Measurements from ENCODE around the gene AQP11. TPM values are rescaled to one million over a fixed set of nuclear protein-coding genes. Genes with fewer than 3 reads are reported as not detected.

AQP11 gene
- total RNA-seq, 1 donor from 2014 or later, result 4.9 TPM

GRCh38 chr11:77654770-77655434 is 65.1 kb downstream of the AQP11 start:
- FAIRE-seq (no peak), DNase-seq (ENCODE audit: low spot score in 2 of 2) (no peak)

GRCh38 chr11:77656362-77656761 is 66.6 kb downstream of the AQP11 start:
- DNase-seq (ENCODE audit: low spot score in 2 of 2), result no peak
- no peak for FAIRE-seq

GRCh38 chr11:77658213-77659013 is 68.7 kb downstream of the AQP11 start:
- FAIRE-seq (no peak), DNase-seq (ENCODE audit: low spot score in 2 of 2) (no peak)

Small RNA genes within 50 kb of the gene (small RNA-seq; reads per million reads assigned to genes)
- gene RNU7-59P, result not detected

Other genes with a start within 250 kb of the AQP11 start
- gene PAK1, start 115.9 kb upstream of the AQP11 start, total RNA-seq, result 56.7 TPM
- 220 TPM for gene CLNS1A, start 47.8 kb downstream of the AQP11 start, total RNA-seq
- gene RSF1, start 230.8 kb downstream of the AQP11 start, total RNA-seq, result 151 TPM
- gene AAMDC, start 231.2 kb downstream of the AQP11 start, total RNA-seq, result 3.7 TPM